HCT116 (cell line): ENCODE data around the gene CPNE4. TPM values are rescaled to one million over a fixed set of nuclear protein-coding genes. Genes with fewer than 3 reads are reported as not detected.

Experiments
- ATAC-seq: fragments of 200-7000 bp; cut with Tn5 transposase; 2 replicates; pipeline ENCODE4 v1.9.1; 2020; ENCODE audit warnings: mild to moderate bottlenecking, moderate library complexity
- BruUV-seq: library from RNA; stranded (reverse); fragments of 400-500 nt; replicated peaks from 2 replicates; lab custom pipeline; 2021; lab: Mats Ljungman, UMichigan
- CTCF ChIA-PET: fragments of 300-600 bp; sonication (Branson Sonifier 250); formaldehyde crosslinking; loops from one replicate; lab custom pipeline; 2021; ENCODE audit warnings: antibody characterized with exemption; lab: Charles Lee
- POLR2A ChIA-PET: fragments of 300-600, 350-600 bp; sonication (Branson Sonifier 250); formaldehyde crosslinking; loops from one replicate; lab custom pipeline; 2021; ENCODE audit warnings: antibody characterized with exemption; lab: Charles Lee
- RAD21 ChIA-PET, 2 experiments: fragments of 300-600 bp; sonication (Branson Sonifier 250); formaldehyde crosslinking; loops; one replicate each; lab custom pipeline; 2023; ENCODE audit warnings: low total read pairs in 2 of 2; ENCODE audit not compliant: uncharacterized antibody in 2 of 2, unreplicated experiment in 2 of 2, low non-redundant PET in 1 of 2; lab: Charles Lee
- DNase-seq: peaks from one replicate; pipeline ENCODE4 v3.0.0-alpha.2; 2010; ENCODE audit warnings: low read depth, low spot score
- H2AFZ ChIP-seq: fragments of 200-600 bp; shearing (Covaris generic), sonication (generic); 2 replicates; pipeline ENCODE4 v1.6.1; 2017; ENCODE audit warnings: low read depth, mixed run types, mixed read lengths, antibody characterized with exemption, low read length; ENCODE audit not compliant: poor library complexity, severe bottlenecking
- H3K27ac ChIP-seq: 2 replicates; pipeline ENCODE4 v1.5.1; 2012; ENCODE audit warnings: low read depth, low read length
- H3K27me3 ChIP-seq: fragments of 200-600 bp; sonication (generic); 2 replicates; pipeline ENCODE4 v1.6.1; 2016; ENCODE audit warnings: mixed run types, low read length, mixed read lengths; ENCODE audit not compliant: insufficient read depth
- H3K36me3 ChIP-seq, 2 experiments: fragments of 200-500 bp in 1 of 2; fragments of 200-600 bp in 1 of 2; sonication (Bioruptor generic) in 1 of 2; sonication (generic) in 1 of 2; 2 replicates each; pipeline versions ENCODE4 v1.5.1 to v1.6.1; 2014 to 2016; ENCODE audit warnings: low read length in 2 of 2, inconsistent platforms in 1 of 2, mixed read lengths in 1 of 2, mixed run types in 1 of 2; ENCODE audit not compliant: insufficient read depth in 2 of 2, control insufficient read depth in 1 of 2
- H3K4me1 ChIP-seq, 2 experiments: fragments of 200-600 bp in 1 of 2; sonication (generic) in 1 of 2; 2 replicates each; pipeline versions ENCODE4 v1.5.1 to v1.6.1; 2012 to 2017; ENCODE audit warnings: low read length in 2 of 2, inconsistent platforms in 1 of 2, mild to moderate bottlenecking in 1 of 2, mixed read lengths in 1 of 2, mixed run types in 1 of 2, moderate library complexity in 1 of 2; ENCODE audit not compliant: insufficient read depth in 2 of 2, control insufficient read depth in 1 of 2
- H3K4me2 ChIP-seq: fragments of 200-600 bp; sonication (generic); 2 replicates; pipeline ENCODE4 v1.6.1; 2017; ENCODE audit warnings: mixed run types, low read length, mixed read lengths
- H3K4me3 ChIP-seq, 2 experiments: fragments of 200-600 bp in 1 of 2; sonication (generic) in 1 of 2; replicated peaks in 1 of 2; 2 replicates each; pipeline ENCODE4 v1.5.1; 2011 to 2016; ENCODE audit warnings: low read length in 2 of 2, control low read depth in 1 of 2, low read depth in 1 of 2, mild to moderate bottlenecking in 1 of 2, mixed read lengths in 1 of 2, mixed run types in 1 of 2
- H3K79me2 ChIP-seq: fragments of 200-600 bp; sonication (generic); 2 replicates; pipeline ENCODE4 v1.6.1; 2017; ENCODE audit warnings: mild to moderate bottlenecking, mixed run types, low read length, moderate library complexity, mixed read lengths; ENCODE audit not compliant: insufficient read depth
- H3K9ac ChIP-seq: fragments of 200-600 bp; sonication (generic); 2 replicates; pipeline ENCODE4 v1.6.1; 2016; ENCODE audit warnings: low read length, mixed read lengths
- H3K9me2 ChIP-seq: fragments of 200-600 bp; sonication (generic), shearing (Covaris generic); 2 replicates; pipeline ENCODE4 v1.6.1; 2017; ENCODE audit warnings: mixed run types, mild to moderate bottlenecking, moderate library complexity; ENCODE audit not compliant: insufficient read depth
- H3K9me3 ChIP-seq, 2 experiments: fragments of 200-500 bp in 1 of 2; fragments of 200-600 bp in 1 of 2; sonication (Bioruptor generic) in 1 of 2; sonication (generic) in 1 of 2; 2 replicates each; pipeline ENCODE4 v1.6.1; 2014 to 2017; ENCODE audit warnings: low read length in 2 of 2, mixed read lengths in 2 of 2, inconsistent platforms in 1 of 2, low read depth in 1 of 2, mild to moderate bottlenecking in 1 of 2, mixed run types in 1 of 2, moderate library complexity in 1 of 2; ENCODE audit not compliant: control insufficient read depth in 1 of 2, insufficient read depth in 1 of 2
- H4K20me1 ChIP-seq: fragments of 200-600 bp; sonication (generic), shearing (Covaris generic); 2 replicates; pipeline ENCODE4 v1.6.1; 2017; ENCODE audit warnings: mixed run types, mild to moderate bottlenecking, moderate library complexity; ENCODE audit not compliant: insufficient read depth
- CEBPB ChIP-seq: IDR thresholded peaks from 2 replicates; pipeline ENCODE4 v1.6.1; 2012; ENCODE audit warnings: low read depth
- ELF1 ChIP-seq: IDR thresholded peaks from 2 replicates; pipeline ENCODE4 v1.6.1; 2012; ENCODE audit warnings: low read depth, borderline replicate concordance
- EZH2 ChIP-seq: fragments of 200-600 bp; sonication (generic); IDR thresholded peaks from 2 replicates; pipeline ENCODE4 v1.6.1; 2017; ENCODE audit warnings: antibody characterized with exemption, mixed run types
- FOSL1 ChIP-seq: IDR thresholded peaks from 2 replicates; pipeline ENCODE4 v1.6.1; 2012; ENCODE audit warnings: low read depth
- MAX ChIP-seq: IDR thresholded peaks from 2 replicates; pipeline ENCODE4 v1.6.1; 2012
- POLR2A ChIP-seq: IDR thresholded peaks from 2 replicates; pipeline ENCODE4 v1.7.0; 2011; ENCODE audit warnings: borderline replicate concordance; ENCODE audit not compliant: insufficient read depth, insufficient read length; ENCODE audit errors: extremely low read depth
- POLR2AphosphoS5 ChIP-seq: IDR thresholded peaks from 2 replicates; pipeline ENCODE4 v1.6.1; 2011; ENCODE audit warnings: mild to moderate bottlenecking, low read depth, low read length, moderate library complexity
- RAD21 ChIP-seq: IDR thresholded peaks from 2 replicates; pipeline ENCODE4 v1.6.1; 2012; ENCODE audit warnings: low read depth, mild to moderate bottlenecking
- SIN3A ChIP-seq: IDR thresholded peaks from 2 replicates; pipeline ENCODE4 v1.6.1; 2012; ENCODE audit warnings: low read depth
- SP1 ChIP-seq: IDR thresholded peaks from 2 replicates; pipeline ENCODE4 v1.6.1; 2012; ENCODE audit warnings: low read depth
- SRF ChIP-seq: IDR thresholded peaks from 2 replicates; pipeline ENCODE4 v1.6.1; 2012; ENCODE audit warnings: low read depth
- TCF7L2 ChIP-seq: IDR thresholded peaks from 2 replicates; pipeline ENCODE4 v1.7.0; 2011; ENCODE audit warnings: borderline replicate concordance, inconsistent platforms; ENCODE audit not compliant: insufficient read depth, insufficient read length; ENCODE audit errors: extremely low read depth
- YY1 ChIP-seq: IDR thresholded peaks from 2 replicates; pipeline ENCODE4 v1.6.1; 2011; ENCODE audit warnings: low read length, low read depth, moderate library complexity, mild to moderate bottlenecking; ENCODE audit not compliant: insufficient replicate concordance; ENCODE audit errors: extremely low read depth
- intact Hi-C: fragments of 100-400 bp; cut with micrococcal nuclease; formaldehyde crosslinking; loops from 2 replicates; pipeline ENCODE4 v1.10.0; 2022
- total RNA-seq: library from RNA; stranded (reverse); gene quantifications from one replicate; pipeline ENCODE4 v1.2.1, GENCODE V29; 2021; ENCODE audit not compliant: unreplicated experiment

CPNE4 gene
- total RNA-seq, 1 experiment from 2014 or later = not detected

DNA sequence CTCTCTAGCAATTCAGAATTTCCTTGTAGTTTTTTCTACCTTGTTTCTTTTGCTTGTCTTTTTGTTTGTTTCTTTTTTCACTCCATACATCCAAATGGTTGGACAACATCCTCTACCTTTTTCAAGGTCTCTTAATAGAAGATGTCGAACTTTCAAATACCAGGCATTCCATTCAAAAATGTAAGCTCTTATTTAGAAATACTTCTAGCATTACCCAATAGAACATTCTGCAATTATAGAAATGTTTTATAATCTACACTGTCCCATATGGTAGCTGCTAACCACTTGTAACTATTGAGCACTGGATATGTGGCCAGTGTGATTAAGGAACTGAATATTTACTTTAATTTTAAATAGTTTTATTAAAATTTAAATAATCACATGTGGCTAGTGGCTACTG lies 335.8 kb downstream of the CPNE4 start (continued):
- TF ChIP-seq CEBPB (no peak), RAD21 (no peak), FOSL1 (no peak), SP1 (no peak), TCF7L2 (no peak), EZH2 (no peak), SRF (no peak), ELF1 (no peak), SIN3A (no peak), MAX (no peak), YY1 (no peak)

- Histone ChIP-seq H3K27me3 (peaks cover 29% of the 10 kb centered on the region; the same call in 1 of the 2 replicates), H3K9me2 (no peaks in the 10 kb centered on the region), H3K36me3 (no peaks in the 10 kb centered on the region), H3K4me2 (no peak overlapping the region), H3K4me3 (no peak overlapping the region), H3K9ac (no peak overlapping the region), H3K27ac (no peak overlapping the region), H2AFZ (no peak overlapping the region), H3K9me3 (no peaks in the 10 kb centered on the region), H3K4me1 (no peaks in the 10 kb centered on the region), H3K79me2 (no peaks in the 10 kb centered on the region), H4K20me1 (no peaks in the 10 kb centered on the region)
- BruUV-seq = no TSS peak
- DNase-seq (no peak), ATAC-seq (no peak)
- POLR2A ChIA-PET = no interaction called here
- RAD21 ChIA-PET = no interaction called here
- TF ChIP-seq ELF1 = no peak
- TF ChIP-seq POLR2AphosphoS5 = no peak
- TF ChIP-seq POLR2A = no peak
- intact Hi-C loops = no loop called here
- CTCF ChIA-PET = no interaction called here
Measured at GRCh38 chr3:131694376-131694775, 340.4 kb downstream of the CPNE4 start.
